ENCODE data around the gene MASP1. TPM values are rescaled to one million over a fixed set of nuclear protein-coding genes. Genes with fewer than 3 reads are reported as not detected.

MASP1 gene
- total and polyA plus RNA-seq, 4 donors, result 19.9 to 54.8 (median 34.0) TPM

- Histone ChIP-seq H3K4me1 (ENCODE audit: control insufficient read depth, insufficient read depth, low read length) (peaks cover under 1% of the 10 kb centered on the region), H3K9me3 (ENCODE audit: control insufficient read depth, insufficient read depth, low read length) (no peaks in the 10 kb centered on the region), H3K4me3 (ENCODE audit: low read depth, low read length) (no peak overlapping the region), H3K27ac (ENCODE audit: low read depth, low read length) (no peak overlapping the region), H3K27me3 (ENCODE audit: control insufficient read depth, insufficient read depth, low read length) (no peaks in the 10 kb centered on the region), H3K36me3 (ENCODE audit: control insufficient read depth, insufficient read depth, low read length) (no peaks in the 10 kb centered on the region)
- 89% methylated on average over 1 of the region's 1 CpG for WGBS (ENCODE audit: insufficient coverage)
- peak in 1 of 6 donors; percentile 32 for DNase-seq (ENCODE audit: low read depth in 4 of 6, low spot score in 6 of 6)
Measured at GRCh38 chr3:187213616-187214015, 77.9 kb downstream of the MASP1 start.

- peak in 1 of 6 donors; percentile 55 for DNase-seq (ENCODE audit: low read depth in 4 of 6, low spot score in 6 of 6)
- Histone ChIP-seq H3K9me3 (ENCODE audit: control insufficient read depth, insufficient read depth, low read length) (no peaks in the 10 kb centered on the region), H3K27me3 (ENCODE audit: control insufficient read depth, insufficient read depth, low read length) (no peaks in the 10 kb centered on the region), H3K36me3 (ENCODE audit: control insufficient read depth, insufficient read depth, low read length) (no peaks in the 10 kb centered on the region), H3K4me3 (ENCODE audit: low read depth, low read length) (no peak overlapping the region), H3K27ac (ENCODE audit: low read depth, low read length) (no peak overlapping the region), H3K4me1 (ENCODE audit: control insufficient read depth, insufficient read depth, low read length) (peaks cover 4% of the 10 kb centered on the region)
- WGBS (ENCODE audit: insufficient coverage), result 54% methylated on average over 3 of the region's 4 CpGs
Measured at GRCh38 chr3:187212705-187213104, 78.8 kb downstream of the MASP1 start.

- Histone ChIP-seq H3K4me1 (ENCODE audit: control insufficient read depth, insufficient read depth, low read length) (peaks cover 4% of the 10 kb centered on the region), H3K36me3 (ENCODE audit: control insufficient read depth, insufficient read depth, low read length) (no peaks in the 10 kb centered on the region), H3K9me3 (ENCODE audit: control insufficient read depth, insufficient read depth, low read length) (peaks cover under 1% of the 10 kb centered on the region), H3K4me3 (ENCODE audit: low read depth, low read length) (no peak overlapping the region), H3K27me3 (ENCODE audit: control insufficient read depth, insufficient read depth, low read length) (no peaks in the 10 kb centered on the region), H3K27ac (ENCODE audit: low read depth, low read length) (no peak overlapping the region)
- 98% methylated on average over 3 of the region's 3 CpGs for WGBS (ENCODE audit: insufficient coverage)
- DNase-seq (ENCODE audit: low read depth in 4 of 6, low spot score in 6 of 6), result no peak
Measured at GRCh38 chr3:187212196-187212545, 79.4 kb downstream of the MASP1 start.

- no peak for DNase-seq (ENCODE audit: low read depth in 4 of 6, low spot score in 6 of 6)
- Histone ChIP-seq H3K27ac (ENCODE audit: low read depth, low read length) (no peak overlapping the region), H3K9me3 (ENCODE audit: control insufficient read depth, insufficient read depth, low read length) (peaks cover 3% of the 10 kb centered on the region), H3K27me3 (ENCODE audit: control insufficient read depth, insufficient read depth, low read length) (no peaks in the 10 kb centered on the region), H3K36me3 (ENCODE audit: control insufficient read depth, insufficient read depth, low read length) (no peaks in the 10 kb centered on the region), H3K4me3 (ENCODE audit: low read depth, low read length) (no peak overlapping the region), H3K4me1 (ENCODE audit: control insufficient read depth, insufficient read depth, low read length) (peaks cover 4% of the 10 kb centered on the region)
- 98% methylated on average over 3 of the region's 3 CpGs for WGBS (ENCODE audit: insufficient coverage)
Measured at GRCh38 chr3:187211532-187212195, 79.9 kb downstream of the MASP1 start.

- Histone ChIP-seq H3K27ac (ENCODE audit: low read depth, low read length) (no peak overlapping the region), H3K4me3 (ENCODE audit: low read depth, low read length) (no peak overlapping the region), H3K36me3 (ENCODE audit: control insufficient read depth, insufficient read depth, low read length) (no peaks in the 10 kb centered on the region), H3K4me1 (ENCODE audit: control insufficient read depth, insufficient read depth, low read length) (peaks cover 4% of the 10 kb centered on the region), H3K27me3 (ENCODE audit: control insufficient read depth, insufficient read depth, low read length) (no peaks in the 10 kb centered on the region), H3K9me3 (ENCODE audit: control insufficient read depth, insufficient read depth, low read length) (peaks cover 3% of the 10 kb centered on the region)
- peak in 1 of 6 donors; percentile 74 for DNase-seq (ENCODE audit: low read depth in 4 of 6, low spot score in 6 of 6)
- WGBS (ENCODE audit: insufficient coverage), result 46% methylated on average over 2 of the region's 6 CpGs
Measured at GRCh38 chr3:187210545-187211327, 80.8 kb downstream of the MASP1 start.

GRCh38 chr3:187210091-187210490 lies 81.4 kb downstream of the MASP1 start:
- Histone ChIP-seq H3K9me3 (ENCODE audit: control insufficient read depth, insufficient read depth, low read length) (peaks cover 3% of the 10 kb centered on the region), H3K27me3 (ENCODE audit: control insufficient read depth, insufficient read depth, low read length) (no peaks in the 10 kb centered on the region), H3K36me3 (ENCODE audit: control insufficient read depth, insufficient read depth, low read length) (no peaks in the 10 kb centered on the region), H3K4me1 (ENCODE audit: control insufficient read depth, insufficient read depth, low read length) (peaks cover 4% of the 10 kb centered on the region), H3K4me3 (ENCODE audit: low read depth, low read length) (no peak overlapping the region), H3K27ac (ENCODE audit: low read depth, low read length) (no peak overlapping the region)
- WGBS (ENCODE audit: insufficient coverage), result no CpG with 5 or more reads among the region's 1 CpG
- no peak for DNase-seq (ENCODE audit: low read depth in 4 of 6, low spot score in 6 of 6)

- no peak for DNase-seq (ENCODE audit: low read depth in 4 of 6, low spot score in 6 of 6)
- Histone ChIP-seq H3K27me3 (ENCODE audit: control insufficient read depth, insufficient read depth, low read length) (no peaks in the 10 kb centered on the region), H3K9me3 (ENCODE audit: control insufficient read depth, insufficient read depth, low read length) (peaks cover 3% of the 10 kb centered on the region), H3K27ac (ENCODE audit: low read depth, low read length) (no peak overlapping the region), H3K4me1 (ENCODE audit: control insufficient read depth, insufficient read depth, low read length) (peaks cover 4% of the 10 kb centered on the region), H3K36me3 (ENCODE audit: control insufficient read depth, insufficient read depth, low read length) (no peaks in the 10 kb centered on the region), H3K4me3 (ENCODE audit: low read depth, low read length) (no peak overlapping the region)
Measured at GRCh38 chr3:187209491-187209890, 82.0 kb downstream of the MASP1 start.

GRCh38 chr3:187208159-187208558 lies 83.4 kb downstream of the MASP1 start:
- Histone ChIP-seq H3K9me3 (ENCODE audit: control insufficient read depth, insufficient read depth, low read length) (peaks cover 3% of the 10 kb centered on the region), H3K27me3 (ENCODE audit: control insufficient read depth, insufficient read depth, low read length) (no peaks in the 10 kb centered on the region), H3K4me1 (ENCODE audit: control insufficient read depth, insufficient read depth, low read length) (peaks cover 4% of the 10 kb centered on the region), H3K27ac (ENCODE audit: low read depth, low read length) (no peak overlapping the region), H3K36me3 (ENCODE audit: control insufficient read depth, insufficient read depth, low read length) (no peaks in the 10 kb centered on the region), H3K4me3 (ENCODE audit: low read depth, low read length) (no peak overlapping the region)
- 86% methylated on average over 1 of the region's 1 CpG for WGBS (ENCODE audit: insufficient coverage)
- DNase-seq (ENCODE audit: low read depth in 4 of 6, low spot score in 6 of 6), result no peak

- H3K9me3 ChIP-seq (ENCODE audit: control insufficient read depth, insufficient read depth, low read length), result peaks cover 3% of the 10 kb centered on the region
- peaks cover 4% of the 10 kb centered on the region for H3K4me1 ChIP-seq (ENCODE audit: control insufficient read depth, insufficient read depth, low read length)
- H3K27ac ChIP-seq (ENCODE audit: low read depth, low read length), result no peak overlapping the region
- H3K27me3 ChIP-seq (ENCODE audit: control insufficient read depth, insufficient read depth, low read length), result no peaks in the 10 kb centered on the region
- H3K36me3 ChIP-seq (ENCODE audit: control insufficient read depth, insufficient read depth, low read length), result no peaks in the 10 kb centered on the region
- no peak overlapping the region for H3K4me3 ChIP-seq (ENCODE audit: low read depth, low read length)
- DNase-seq (ENCODE audit: low read depth in 4 of 6, low spot score in 6 of 6), result no peak
Measured at GRCh38 chr3:187207624-187208023, 83.9 kb downstream of the MASP1 start.

- H3K27me3 ChIP-seq (ENCODE audit: control insufficient read depth, insufficient read depth, low read length), result no peaks in the 10 kb centered on the region
- WGBS (ENCODE audit: insufficient coverage), result 100% methylated on average over 2 of the region's 2 CpGs
- no peak overlapping the region for H3K4me3 ChIP-seq (ENCODE audit: low read depth, low read length)
- no peaks in the 10 kb centered on the region for H3K36me3 ChIP-seq (ENCODE audit: control insufficient read depth, insufficient read depth, low read length)
- DNase-seq (ENCODE audit: low read depth in 4 of 6, low spot score in 6 of 6), result no peak
- peaks cover 3% of the 10 kb centered on the region for H3K9me3 ChIP-seq (ENCODE audit: control insufficient read depth, insufficient read depth, low read length)
- peaks cover 4% of the 10 kb centered on the region for H3K4me1 ChIP-seq (ENCODE audit: control insufficient read depth, insufficient read depth, low read length)
- no peak overlapping the region for H3K27ac ChIP-seq (ENCODE audit: low read depth, low read length)
Measured at GRCh38 chr3:187207062-187207461, 84.5 kb downstream of the MASP1 start.

Measured in spinal cord (tissue), 10 donors.